Activated naive CD8-positive, alpha-beta T cell (primary cell): ENCODE data around the gene FAM83E.

Experiments used
- H3K27ac Mint-ChIP-seq: one replicate; pipeline ENCODE4 v1.8.0; 2021; ENCODE audit warnings: mixed read lengths
- H3K27me3 Mint-ChIP-seq: one replicate; pipeline ENCODE4 v1.8.0; 2021; ENCODE audit warnings: mixed read lengths
- H3K36me3 Mint-ChIP-seq: one replicate; pipeline ENCODE4 v1.8.0; 2021; ENCODE audit warnings: mixed read lengths
- H3K4me1 Mint-ChIP-seq: one replicate; pipeline ENCODE4 v1.8.0; 2021; ENCODE audit warnings: low read depth, mixed read lengths
- H3K4me3 Mint-ChIP-seq: one replicate; pipeline ENCODE4 v1.8.0; 2021; ENCODE audit warnings: mild to moderate bottlenecking, mixed read lengths
- H3K9me3 Mint-ChIP-seq: one replicate; pipeline ENCODE4 v1.8.0; 2021; ENCODE audit warnings: low read depth, mixed read lengths

FAM83E gene

GRCh38 chr19:48646001-48646721 is 31.3 kb upstream of the FAM83E start, which contains the start of gene CA11:
Gene CA11, minus strand, starts transcription at chr19:48646187. Its CDS starts 555 bp downstream, at chr19:48645632.
- Mint-ChIP-seq H3K27ac (peak within 1 kb of the TSS; percentile 90), H3K27me3 (no peaks in the 10 kb centered on the region), H3K4me1 (peaks cover 34% of the 10 kb centered on the region), H3K36me3 (no peaks in the 10 kb centered on the region), H3K9me3 (no peaks in the 10 kb centered on the region), H3K4me3 (peak within 1 kb of the TSS; percentile 93)

GRCh38 chr19:48645620-48646000 is 30.7 kb upstream of the FAM83E start:
- Mint-ChIP-seq H3K27ac (peak overlapping the region; percentile 90), H3K4me3 (peak overlapping the region; percentile 93), H3K4me1 (peaks cover 34% of the 10 kb centered on the region), H3K36me3 (no peaks in the 10 kb centered on the region), H3K9me3 (no peaks in the 10 kb centered on the region), H3K27me3 (no peaks in the 10 kb centered on the region)

GRCh38 chr19:48644839-48645619 is 30.2 kb upstream of the FAM83E start:
- H3K4me3 Mint-ChIP-seq, result peak overlapping the region; percentile 93

GRCh38 chr19:48644355-48644754 is 29.5 kb upstream of the FAM83E start:
- H3K9me3 Mint-ChIP-seq, result no peaks in the 10 kb centered on the region
- H3K27ac Mint-ChIP-seq, result no peak overlapping the region

More at GRCh38 chr19:48644839-48645619, 30.2 kb upstream of the FAM83E start:
- Mint-ChIP-seq H3K9me3 (no peaks in the 10 kb centered on the region), H3K4me1 (peaks cover 35% of the 10 kb centered on the region), H3K27me3 (no peaks in the 10 kb centered on the region), H3K27ac (peak overlapping the region; percentile 58), H3K36me3 (no peaks in the 10 kb centered on the region)

GRCh38 chr19:48642862-48643261 is 28.0 kb upstream of the FAM83E start:
- Mint-ChIP-seq H3K9me3 (no peaks in the 10 kb centered on the region), H3K4me1 (peaks cover 40% of the 10 kb centered on the region), H3K27me3 (no peaks in the 10 kb centered on the region), H3K4me3 (no peak overlapping the region), H3K36me3 (no peaks in the 10 kb centered on the region), H3K27ac (peak overlapping the region; percentile 61)

More at GRCh38 chr19:48644355-48644754, 29.5 kb upstream of the FAM83E start:
- no peaks in the 10 kb centered on the region for H3K36me3 Mint-ChIP-seq
- H3K4me3 Mint-ChIP-seq, result peak overlapping the region; percentile 20
- no peaks in the 10 kb centered on the region for H3K27me3 Mint-ChIP-seq
- peaks cover 35% of the 10 kb centered on the region for H3K4me1 Mint-ChIP-seq

- Mint-ChIP-seq H3K4me1 (peaks cover 39% of the 10 kb centered on the region), H3K36me3 (no peaks in the 10 kb centered on the region), H3K27me3 (no peaks in the 10 kb centered on the region), H3K27ac (peak overlapping the region; percentile 58), H3K9me3 (no peaks in the 10 kb centered on the region), H3K4me3 (no peak overlapping the region)
Measured at GRCh38 chr19:48641850-48642249, 27.0 kb upstream of the FAM83E start.

GRCh38 chr19:48639483-48640375 is 24.9 kb upstream of the FAM83E start:
- Mint-ChIP-seq H3K9me3 (no peaks in the 10 kb centered on the region), H3K4me1 (peaks cover 37% of the 10 kb centered on the region), H3K27me3 (no peaks in the 10 kb centered on the region), H3K27ac (peak overlapping the region; percentile 50), H3K4me3 (peak overlapping the region; percentile 13), H3K36me3 (no peaks in the 10 kb centered on the region)

- Mint-ChIP-seq H3K27ac (peak overlapping the region; percentile 99), H3K36me3 (no peaks in the 10 kb centered on the region), H3K4me3 (peak overlapping the region; percentile 97), H3K27me3 (no peaks in the 10 kb centered on the region), H3K9me3 (no peaks in the 10 kb centered on the region), H3K4me1 (peaks cover 41% of the 10 kb centered on the region)
Measured at GRCh38 chr19:48638831-48639381, 24.0 kb upstream of the FAM83E start.

- no peaks in the 10 kb centered on the region for H3K36me3 Mint-ChIP-seq
- peaks cover 47% of the 10 kb centered on the region for H3K4me1 Mint-ChIP-seq
- peak overlapping the region; percentile 99 for H3K27ac Mint-ChIP-seq
- H3K4me3 Mint-ChIP-seq, result peak overlapping the region; percentile 97
- H3K27me3 Mint-ChIP-seq, result no peaks in the 10 kb centered on the region
- no peaks in the 10 kb centered on the region for H3K9me3 Mint-ChIP-seq
Measured at GRCh38 chr19:48637948-48638830, 23.3 kb upstream of the FAM83E start.

GRCh38 chr19:48637449-48637947 is 22.6 kb upstream of the FAM83E start:
- Mint-ChIP-seq H3K4me3 (peak overlapping the region; percentile 97), H3K27ac (peak overlapping the region; percentile 99), H3K9me3 (no peaks in the 10 kb centered on the region), H3K27me3 (no peaks in the 10 kb centered on the region), H3K4me1 (peaks cover 53% of the 10 kb centered on the region), H3K36me3 (no peaks in the 10 kb centered on the region)

GRCh38 chr19:48636859-48637448 is 22.1 kb upstream of the FAM83E start, which contains the start of gene DBP:
Gene DBP, minus strand, starts transcription at chr19:48637379. Its CDS starts 385 bp downstream, at chr19:48636994.
- peak within 1 kb of the TSS; percentile 97 for H3K4me3 Mint-ChIP-seq
- peak within 1 kb of the TSS; percentile 99 for H3K27ac Mint-ChIP-seq
- H3K36me3 Mint-ChIP-seq, result no peaks in the 10 kb centered on the region
- H3K4me1 Mint-ChIP-seq, result peaks cover 56% of the 10 kb centered on the region
- no peaks in the 10 kb centered on the region for H3K9me3 Mint-ChIP-seq
- no peaks in the 10 kb centered on the region for H3K27me3 Mint-ChIP-seq

- peak overlapping the region; percentile 97 for H3K4me3 Mint-ChIP-seq
- H3K9me3 Mint-ChIP-seq, result no peaks in the 10 kb centered on the region
- H3K36me3 Mint-ChIP-seq, result no peaks in the 10 kb centered on the region
- H3K27me3 Mint-ChIP-seq, result no peaks in the 10 kb centered on the region
- H3K4me1 Mint-ChIP-seq, result peaks cover 60% of the 10 kb centered on the region
- H3K27ac Mint-ChIP-seq, result peak overlapping the region; percentile 90
Measured at GRCh38 chr19:48635966-48636858, 21.3 kb upstream of the FAM83E start.
